ENCODE results near the gene CCDC9B.

CCDC9B gene

GRCh38 chr15:40344631-40345120 lies 3.9 kb upstream of the CCDC9B start:
- DNase-seq: no peak

- DNase-seq: no peak
These were observed 3.5 kb upstream of the CCDC9B start for GRCh38 chr15:40344217-40344616.

- no peak for DNase-seq
These were observed 2.8 kb upstream of the CCDC9B start for GRCh38 chr15:40343512-40343911.

- no peak for DNase-seq
These were observed 1.9 kb upstream of the CCDC9B start for GRCh38 chr15:40342416-40343320.

GRCh38 chr15:40340038-40340739 lies 550 bp downstream of the CCDC9B start:
- peak; percentile 58 for DNase-seq

GRCh38 chr15:40339621-40339945 lies 1.2 kb downstream of the CCDC9B start:
- no peak for DNase-seq

- DNase-seq: no peak
These were observed 1.7 kb downstream of the CCDC9B start for GRCh38 chr15:40338921-40339620.

- DNase-seq: peak; percentile 60
These were observed 2.6 kb downstream of the CCDC9B start for GRCh38 chr15:40338041-40338657.

GRCh38 chr15:40337597-40337996 lies 3.1 kb downstream of the CCDC9B start:
- no peak for DNase-seq

GRCh38 chr15:40336744-40337122 lies 4.0 kb downstream of the CCDC9B start:
- no peak for DNase-seq

- no peak for DNase-seq
These were observed 4.6 kb downstream of the CCDC9B start for GRCh38 chr15:40335938-40336743.

- DNase-seq: no peak
These were observed 5.6 kb downstream of the CCDC9B start for GRCh38 chr15:40334941-40335795.

GRCh38 chr15:40334541-40334940 lies 6.2 kb downstream of the CCDC9B start:
- DNase-seq: no peak

GRCh38 chr15:40333922-40334492 lies 6.7 kb downstream of the CCDC9B start:
- no peak for DNase-seq

- DNase-seq: no peak
These were observed 8.5 kb downstream of the CCDC9B start for GRCh38 chr15:40332113-40332781.

- DNase-seq: no peak
These were observed 9.1 kb downstream of the CCDC9B start for GRCh38 chr15:40331637-40332036.

GRCh38 chr15:40331026-40331425 lies 9.7 kb downstream of the CCDC9B start:
- DNase-seq: no peak

GRCh38 chr15:40330368-40330836 lies 10.3 kb downstream of the CCDC9B start:
- peak; percentile 45 for DNase-seq

GRCh38 chr15:40329804-40330203 lies 10.9 kb downstream of the CCDC9B start:
- DNase-seq: no peak

- DNase-seq: no peak
These were observed 12.0 kb downstream of the CCDC9B start for GRCh38 chr15:40328751-40329150.
